NCI-H1048 (cell line): ENCODE data around the gene SLC35G4.
A peak's percentile ranks its signal among the peaks of the same experiment; 100 is the strongest.
"Not testable (repeated sequence)": the region's sequence is repeated elsewhere in the genome, so short reads cannot be mapped to it uniquely, and the experiment has no call there.

Source experiments
- DNase-seq: peaks from one replicate; lab custom pipeline; 2025; lab: John Stamatoyannopoulos, UW

Gene SLC35G4

DNA sequence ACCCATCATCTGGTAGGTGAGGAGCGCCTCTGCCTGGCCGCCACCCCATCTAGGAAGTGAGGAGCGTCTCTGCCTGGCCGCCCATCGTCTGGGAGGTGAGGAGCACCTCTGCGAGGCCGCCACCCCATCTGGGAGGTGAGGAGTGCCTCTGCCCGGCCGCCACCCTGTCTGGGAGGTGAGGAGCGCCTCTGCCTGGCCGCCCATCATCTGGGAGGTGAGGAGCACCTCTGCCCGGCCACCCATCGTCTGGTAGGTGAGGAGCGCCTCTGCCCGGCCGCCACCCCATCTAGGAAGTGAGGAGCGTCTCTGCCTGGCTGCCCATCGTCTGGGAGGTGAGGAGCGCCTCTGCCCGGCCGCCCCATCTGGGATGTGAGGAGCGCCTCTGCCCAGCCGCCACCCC is 4.2 kb downstream of the SLC35G4 start:
- DNase-seq = not testable (repeated sequence)

DNA sequence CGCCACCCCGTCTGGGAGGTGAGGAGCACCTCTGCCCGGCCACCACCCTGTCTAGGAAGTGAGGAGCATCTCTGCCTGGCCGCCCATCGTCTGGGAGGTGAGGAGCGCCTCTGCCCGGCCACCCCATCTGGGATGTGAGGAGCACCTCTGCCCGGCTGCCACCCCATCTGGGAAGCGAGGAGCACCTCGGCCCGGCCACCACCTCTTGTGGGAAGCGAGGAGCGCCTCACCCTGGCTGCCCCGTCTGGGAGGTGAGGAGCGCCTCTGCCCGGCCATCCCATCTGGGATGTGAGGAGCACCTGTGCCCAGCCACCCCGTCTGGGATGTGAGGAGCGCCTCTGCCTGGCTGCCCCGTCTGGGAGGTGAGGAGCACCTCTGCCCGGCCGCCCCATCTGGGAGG is 4.6 kb downstream of the SLC35G4 start:
- DNase-seq = not testable (repeated sequence)

DNA sequence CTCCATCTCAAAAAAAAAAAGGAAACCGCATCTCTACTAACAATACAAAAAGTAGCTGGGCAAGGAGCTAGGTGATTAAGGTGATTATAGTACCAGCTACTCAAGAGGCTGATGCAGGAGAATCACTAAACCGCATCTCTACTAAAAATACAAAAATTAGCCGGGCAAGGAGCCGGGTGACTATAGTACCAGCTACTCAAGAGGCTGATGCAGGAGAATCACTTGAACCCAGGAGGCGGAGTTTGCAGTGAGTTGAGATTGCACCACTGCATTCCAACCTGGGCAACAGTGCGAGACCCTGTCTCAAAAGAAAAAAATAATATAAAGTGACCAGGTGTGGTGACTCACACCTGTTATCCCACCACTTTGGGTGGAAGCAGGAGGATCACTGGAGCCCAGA is 5.6 kb downstream of the SLC35G4 start:
- not testable (repeated sequence) for DNase-seq

DNA sequence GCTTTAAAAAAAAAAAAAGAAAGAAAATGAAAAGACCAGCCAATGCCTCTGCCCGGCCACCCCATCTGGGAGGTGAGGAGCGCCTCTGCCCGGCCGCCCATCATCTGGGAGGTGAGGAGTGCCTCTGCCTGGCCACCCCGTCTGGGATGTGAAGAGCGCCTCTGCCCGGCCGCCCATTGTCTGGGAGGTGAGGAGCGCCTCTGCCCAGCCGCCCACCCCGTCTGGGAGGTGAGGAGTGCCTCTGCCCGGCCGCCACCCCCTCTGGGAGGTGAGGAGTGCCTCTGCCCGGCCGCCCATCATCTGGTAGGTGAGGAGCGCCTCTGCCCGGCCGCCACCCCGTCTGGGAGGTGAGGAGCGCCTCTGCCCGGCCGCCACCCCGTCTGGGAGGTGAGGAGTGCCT is 37.9 kb downstream of the SLC35G4 start:
- not testable (repeated sequence) for DNase-seq

- not testable (repeated sequence) for DNase-seq
Measured at GRCh38 chr18:11647804-11648203, 38.4 kb downstream of the SLC35G4 start.

DNA sequence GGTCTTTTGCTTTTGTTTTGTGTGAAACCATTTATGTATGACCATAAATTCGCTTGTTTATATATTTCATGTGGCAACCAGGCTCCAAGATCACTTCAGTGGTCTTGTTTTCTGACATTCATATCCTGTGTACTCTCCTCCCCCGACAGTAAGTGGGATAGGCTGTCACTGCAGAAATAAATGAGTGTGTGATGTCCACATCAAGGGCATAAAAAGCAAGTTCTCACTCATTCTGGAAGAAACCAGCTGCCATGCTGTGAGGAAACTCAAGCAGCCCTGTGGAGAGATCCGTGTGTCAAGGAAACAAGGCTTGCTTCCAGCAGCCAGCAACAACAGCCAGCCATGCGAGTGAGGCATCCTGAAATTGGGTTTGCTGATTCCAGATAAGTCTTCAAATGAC is 40.4 kb downstream of the SLC35G4 start:
- DNase-seq = no peak

DNA sequence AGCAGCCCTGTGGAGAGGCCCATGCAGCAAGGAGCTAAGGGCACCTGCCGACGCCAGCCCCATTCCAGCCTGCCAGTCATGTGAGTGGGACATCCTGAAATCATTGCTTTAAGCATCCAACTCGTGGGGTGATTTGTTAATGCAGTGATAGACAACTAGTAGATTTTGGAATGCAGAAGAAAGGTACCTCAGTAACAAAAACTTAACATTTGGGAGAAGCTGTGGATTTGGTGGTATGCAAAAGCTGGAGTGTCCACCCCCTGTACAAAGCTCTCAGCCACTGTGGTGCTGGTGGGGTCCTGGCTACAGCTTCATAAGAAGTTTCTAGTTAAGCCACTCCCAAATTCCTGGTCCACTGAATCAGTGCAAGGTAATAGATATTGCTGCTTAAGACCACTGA is 42.5 kb downstream of the SLC35G4 start:
- DNase-seq = no peak

- no peak for DNase-seq
Measured at GRCh38 chr18:11653521-11653920, 44.1 kb downstream of the SLC35G4 start.

GRCh38 chr18:11654736-11655605 is 45.6 kb downstream of the SLC35G4 start:
- peak; percentile 10 for DNase-seq

- DNase-seq = no peak
Measured at GRCh38 chr18:11655606-11655932, 46.2 kb downstream of the SLC35G4 start.

DNA sequence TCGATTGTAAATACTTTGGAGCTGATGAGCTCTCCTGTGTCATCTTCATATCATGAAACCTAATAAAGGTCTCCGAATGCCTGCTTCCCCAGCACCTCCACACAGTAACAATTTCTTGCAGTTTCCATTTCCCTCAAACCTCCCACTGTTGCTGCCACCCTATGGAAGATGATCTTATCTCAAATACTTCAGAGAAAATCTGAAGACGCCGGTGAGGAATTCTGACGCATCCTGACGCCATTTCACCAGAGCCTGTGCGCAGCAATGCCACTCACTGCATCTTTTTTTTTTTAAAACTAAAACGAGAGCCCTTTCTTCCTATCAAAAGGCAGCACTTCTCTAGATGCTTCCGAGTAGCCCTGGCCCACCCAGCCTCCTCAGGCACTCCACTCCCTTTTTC is 47.8 kb downstream of the SLC35G4 start:
- DNase-seq = no peak

DNA sequence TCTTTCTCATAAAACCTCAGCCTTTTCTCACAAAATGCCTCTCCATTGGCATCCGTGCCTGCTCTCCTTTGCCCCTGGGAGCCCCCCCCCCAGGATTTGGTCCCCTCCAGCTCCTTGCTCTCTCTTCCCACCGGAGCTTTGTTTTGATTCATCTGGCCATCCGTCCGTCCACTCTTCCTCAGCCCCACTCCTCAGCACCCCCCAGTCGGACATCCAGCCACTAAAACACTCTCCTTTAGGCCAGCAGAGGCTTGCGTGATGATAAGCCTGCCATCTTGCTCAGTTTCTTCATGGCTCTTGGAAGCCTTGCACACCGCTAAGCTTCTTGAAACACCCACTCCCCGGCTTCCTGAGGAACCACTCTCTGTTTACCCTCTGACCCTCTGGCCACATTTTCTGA is 48.2 kb downstream of the SLC35G4 start:
- no peak for DNase-seq

GRCh38 chr18:11658019-11658418 is 48.6 kb downstream of the SLC35G4 start:
- DNase-seq = no peak

DNA sequence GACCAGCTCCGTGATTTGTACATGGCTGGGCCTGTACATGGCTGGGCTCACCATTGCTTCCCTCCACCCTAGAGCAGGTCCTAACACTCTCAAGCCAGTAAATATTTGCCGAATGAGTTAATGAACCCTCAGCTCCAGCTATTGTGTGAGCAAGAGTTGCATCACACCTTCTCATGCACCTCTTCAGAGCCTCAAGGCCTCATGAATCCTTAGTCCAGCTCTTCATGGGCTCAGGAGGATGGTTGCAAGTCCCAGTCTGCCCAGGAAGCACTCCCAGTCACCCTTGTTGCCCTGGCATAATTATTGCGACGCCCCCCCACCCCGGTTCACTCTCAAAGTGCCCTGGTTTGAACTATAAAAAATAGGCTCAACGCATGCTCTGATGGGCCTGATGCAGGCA is 49.6 kb downstream of the SLC35G4 start:
- no peak for DNase-seq
